Measurements from ENCODE around the gene PTK6.
A peak's percentile ranks its signal among the peaks of the same experiment; 100 is the strongest.

PTK6 gene

GRCh38 chr20:63499338-63499969 is 37.7 kb downstream of the PTK6 start:
- in situ Hi-C loops (cut with MboI; ENCODE audit: low pct_unique_long_range_greater_than_20kb, low sequenced_read_pairs): no loop called here
- no peak for DNase-seq

GRCh38 chr20:63498960-63499337 is 38.2 kb downstream of the PTK6 start, which contains the start of gene EEF1A2:
Gene EEF1A2 (minus strand): TSS chr20:63499083. CDS start chr20:63497763, 1,320 bp downstream.
- peak; percentile 24 for DNase-seq
- in situ Hi-C loops (cut with MboI; ENCODE audit: low pct_unique_long_range_greater_than_20kb, low sequenced_read_pairs): no loop called here

- DNase-seq: no peak
- in situ Hi-C loops (cut with MboI; ENCODE audit: low pct_unique_long_range_greater_than_20kb, low sequenced_read_pairs): no loop called here
Measured at GRCh38 chr20:63497946-63498935, 38.9 kb downstream of the PTK6 start.

GRCh38 chr20:63497138-63497945 is 39.8 kb downstream of the PTK6 start:
- DNase-seq: no peak
- in situ Hi-C loops (cut with MboI; ENCODE audit: low pct_unique_long_range_greater_than_20kb, low sequenced_read_pairs): no loop called here

GRCh38 chr20:63496596-63497120 is 40.5 kb downstream of the PTK6 start:
- in situ Hi-C loops (cut with MboI; ENCODE audit: low pct_unique_long_range_greater_than_20kb, low sequenced_read_pairs): no loop called here
- DNase-seq: no peak

- in situ Hi-C loops (cut with MboI; ENCODE audit: low pct_unique_long_range_greater_than_20kb, low sequenced_read_pairs): no loop called here
- DNase-seq: peak; percentile 51
Measured at GRCh38 chr20:63495741-63496595, 41.2 kb downstream of the PTK6 start.

- DNase-seq: no peak
- in situ Hi-C loops (cut with MboI; ENCODE audit: low pct_unique_long_range_greater_than_20kb, low sequenced_read_pairs): no loop called here
Measured at GRCh38 chr20:63495167-63495720, 41.9 kb downstream of the PTK6 start.

GRCh38 chr20:63494420-63495166 is 42.6 kb downstream of the PTK6 start:
- in situ Hi-C loops (cut with MboI; ENCODE audit: low pct_unique_long_range_greater_than_20kb, low sequenced_read_pairs): no loop called here
- DNase-seq: no peak

GRCh38 chr20:63494084-63494419 is 43.1 kb downstream of the PTK6 start:
- in situ Hi-C loops (cut with MboI; ENCODE audit: low pct_unique_long_range_greater_than_20kb, low sequenced_read_pairs): no loop called here
- DNase-seq: no peak

GRCh38 chr20:63493563-63494020 is 43.6 kb downstream of the PTK6 start:
- in situ Hi-C loops (cut with MboI; ENCODE audit: low pct_unique_long_range_greater_than_20kb, low sequenced_read_pairs): no loop called here
- no peak for DNase-seq

GRCh38 chr20:63492982-63493381 is 44.2 kb downstream of the PTK6 start:
- no peak for DNase-seq

GRCh38 chr20:63492518-63492917 is 44.7 kb downstream of the PTK6 start:
- DNase-seq: no peak
- in situ Hi-C loops (cut with MboI; ENCODE audit: low pct_unique_long_range_greater_than_20kb, low sequenced_read_pairs): no loop called here

More at GRCh38 chr20:63492982-63493381, 44.2 kb downstream of the PTK6 start:
- in situ Hi-C loops (cut with MboI; ENCODE audit: low pct_unique_long_range_greater_than_20kb, low sequenced_read_pairs): no loop called here

- in situ Hi-C loops (cut with MboI; ENCODE audit: low pct_unique_long_range_greater_than_20kb, low sequenced_read_pairs): no loop called here
- DNase-seq: no peak
Measured at GRCh38 chr20:63491635-63492230, 45.4 kb downstream of the PTK6 start.

- in situ Hi-C loops (cut with MboI; ENCODE audit: low pct_unique_long_range_greater_than_20kb, low sequenced_read_pairs): no loop called here
- no peak for DNase-seq
Measured at GRCh38 chr20:63491078-63491477, 46.1 kb downstream of the PTK6 start.

GRCh38 chr20:63490416-63490815 is 46.8 kb downstream of the PTK6 start:
- in situ Hi-C loops (cut with MboI; ENCODE audit: low pct_unique_long_range_greater_than_20kb, low sequenced_read_pairs): no loop called here
- no peak for DNase-seq

GRCh38 chr20:63488315-63489251 is 48.6 kb downstream of the PTK6 start:
- DNase-seq: no peak
- in situ Hi-C loops (cut with MboI; ENCODE audit: low pct_unique_long_range_greater_than_20kb, low sequenced_read_pairs): no loop called here
